ENCODE results near the gene SGK2. TPM values are rescaled to one million over a fixed set of nuclear protein-coding genes. Genes with fewer than 3 reads are reported as not detected.

The SGK2 gene
- total RNA-seq, 1 donor from 2014 or later, result 10.5 TPM

GRCh38 chr20:43570496-43570895 is 11.7 kb downstream of the SGK2 start:
- no peaks in the 10 kb centered on the region for H3K27me3 Mint-ChIP-seq (ENCODE audit: low read depth)
- no peaks in the 10 kb centered on the region for H3K36me3 Mint-ChIP-seq
- H3K27ac Mint-ChIP-seq, result no peak overlapping the region
- no peak for DNase-seq (ENCODE audit: low spot score in 2 of 2, unreplicated experiment in 2 of 2)
- no peak for TF ChIP-seq CTCF (IDR thresholded peaks at IDR 0.05; ENCODE audit: unreplicated experiment)
- no peaks in the 10 kb centered on the region for H3K4me1 Mint-ChIP-seq
- H3K9me3 Mint-ChIP-seq, result no peaks in the 10 kb centered on the region
- no peak overlapping the region for H3K4me3 Mint-ChIP-seq

- H3K9me3 Mint-ChIP-seq, result no peaks in the 10 kb centered on the region
- no peaks in the 10 kb centered on the region for H3K4me1 Mint-ChIP-seq
- H3K4me3 Mint-ChIP-seq, result no peak overlapping the region
- no peak overlapping the region for H3K27ac Mint-ChIP-seq
- no peaks in the 10 kb centered on the region for H3K27me3 Mint-ChIP-seq (ENCODE audit: low read depth)
- no peaks in the 10 kb centered on the region for H3K36me3 Mint-ChIP-seq
- DNase-seq (ENCODE audit: low spot score in 2 of 2, unreplicated experiment in 2 of 2), result no peak
- TF ChIP-seq CTCF (IDR thresholded peaks at IDR 0.05; ENCODE audit: unreplicated experiment), result no peak
Observed at GRCh38 chr20:43571310-43571709, 12.5 kb downstream of the SGK2 start.

GRCh38 chr20:43571771-43572170 is 12.9 kb downstream of the SGK2 start:
- no peaks in the 10 kb centered on the region for H3K4me1 Mint-ChIP-seq
- H3K27me3 Mint-ChIP-seq (ENCODE audit: low read depth), result no peaks in the 10 kb centered on the region
- H3K4me3 Mint-ChIP-seq, result no peak overlapping the region
- no peaks in the 10 kb centered on the region for H3K9me3 Mint-ChIP-seq
- TF ChIP-seq CTCF (IDR thresholded peaks at IDR 0.05; ENCODE audit: unreplicated experiment), result no peak
- H3K27ac Mint-ChIP-seq, result no peak overlapping the region
- H3K36me3 Mint-ChIP-seq, result no peaks in the 10 kb centered on the region
- no peak for DNase-seq (ENCODE audit: low spot score in 2 of 2, unreplicated experiment in 2 of 2)

- no peak overlapping the region for H3K4me3 Mint-ChIP-seq
- no peaks in the 10 kb centered on the region for H3K9me3 Mint-ChIP-seq
- H3K27ac Mint-ChIP-seq, result no peak overlapping the region
Observed at GRCh38 chr20:43572891-43573290, 14.1 kb downstream of the SGK2 start.

GRCh38 chr20:43576108-43576507 is 17.3 kb downstream of the SGK2 start:
- H3K27ac Mint-ChIP-seq, result no peak overlapping the region
- H3K36me3 Mint-ChIP-seq, result no peaks in the 10 kb centered on the region
- no peak for DNase-seq (ENCODE audit: low spot score in 2 of 2, unreplicated experiment in 2 of 2)
- no peaks in the 10 kb centered on the region for H3K27me3 Mint-ChIP-seq (ENCODE audit: low read depth)
- H3K4me1 Mint-ChIP-seq, result no peaks in the 10 kb centered on the region
- no peak for TF ChIP-seq CTCF (IDR thresholded peaks at IDR 0.05; ENCODE audit: unreplicated experiment)
- H3K9me3 Mint-ChIP-seq, result no peaks in the 10 kb centered on the region
- H3K4me3 Mint-ChIP-seq, result no peak overlapping the region

More at GRCh38 chr20:43572891-43573290, 14.1 kb downstream of the SGK2 start:
- no peak for DNase-seq (ENCODE audit: low spot score in 2 of 2, unreplicated experiment in 2 of 2)
- Mint-ChIP-seq H3K36me3 (no peaks in the 10 kb centered on the region), H3K27me3 (ENCODE audit: low read depth) (no peaks in the 10 kb centered on the region), H3K4me1 (no peaks in the 10 kb centered on the region)
- TF ChIP-seq CTCF (IDR thresholded peaks at IDR 0.05; ENCODE audit: unreplicated experiment), result no peak

Measured in mesothelial cell of epicardium (in vitro differentiated cells).